Activated CD8-positive, alpha-beta T cell treated with anti-CD3 and anti-CD28 coated beads, Interleukin-2, amount 10 ng/mL, durations not matched to agents 7 days and 5 days (primary cell): ENCODE measurements around the gene CHD8. TPM values are rescaled to one million over a fixed set of nuclear protein-coding genes. Genes with fewer than 3 reads are reported as not detected.
"Not testable (repeated sequence)": the region's sequence is repeated elsewhere in the genome, so short reads cannot be mapped to it uniquely, and the experiment has no call there.

Source experiments
- ATAC-seq: fragments of 150-1000 bp; cut with Tn5 transposase; one replicate; pipeline ENCODE4 v1.10.0; 2021; ENCODE audit warnings: moderate library complexity
- CTCF ChIA-PET: fragments of 350-600 bp; sonication (Branson Sonifier 250); formaldehyde crosslinking; loops from one replicate; lab custom pipeline; 2021; ENCODE audit warnings: antibody characterized with exemption; lab: Charles Lee
- POLR2A ChIA-PET: fragments of 350-600 bp; sonication (Branson Sonifier 250); formaldehyde crosslinking; loops from one replicate; lab custom pipeline; 2021; ENCODE audit warnings: antibody characterized with exemption; lab: Charles Lee
- DNase-seq: peaks from one replicate; pipeline ENCODE4 v3.0.0-alpha.2; 2020
- H3K27ac Mint-ChIP-seq: one replicate; pipeline ENCODE4 v1.8.0; 2021; ENCODE audit warnings: mild to moderate bottlenecking, mixed read lengths
- H3K27me3 Mint-ChIP-seq: one replicate; pipeline ENCODE4 v1.8.0; 2021; ENCODE audit warnings: low read depth, mixed read lengths
- H3K36me3 Mint-ChIP-seq: one replicate; pipeline ENCODE4 v1.8.0; 2021; ENCODE audit warnings: low read depth, mixed read lengths
- H3K4me1 Mint-ChIP-seq: one replicate; pipeline ENCODE4 v1.8.0; 2021; ENCODE audit warnings: low read depth, mixed read lengths
- H3K4me3 Mint-ChIP-seq: one replicate; pipeline ENCODE4 v1.8.0; 2021; ENCODE audit warnings: mild to moderate bottlenecking, mixed read lengths
- H3K9me3 Mint-ChIP-seq: one replicate; pipeline ENCODE4 v1.8.0; 2022; ENCODE audit warnings: mixed read lengths; ENCODE audit not compliant: insufficient read depth
- total RNA-seq, 2 experiments: library from RNA; stranded (reverse); gene quantifications; one replicate each; pipeline ENCODE4 v1.2.3, GENCODE V29; 2021

CHD8 gene
- total RNA-seq, 2 experiments from 2014 or later = 116 to 119 TPM

DNA sequence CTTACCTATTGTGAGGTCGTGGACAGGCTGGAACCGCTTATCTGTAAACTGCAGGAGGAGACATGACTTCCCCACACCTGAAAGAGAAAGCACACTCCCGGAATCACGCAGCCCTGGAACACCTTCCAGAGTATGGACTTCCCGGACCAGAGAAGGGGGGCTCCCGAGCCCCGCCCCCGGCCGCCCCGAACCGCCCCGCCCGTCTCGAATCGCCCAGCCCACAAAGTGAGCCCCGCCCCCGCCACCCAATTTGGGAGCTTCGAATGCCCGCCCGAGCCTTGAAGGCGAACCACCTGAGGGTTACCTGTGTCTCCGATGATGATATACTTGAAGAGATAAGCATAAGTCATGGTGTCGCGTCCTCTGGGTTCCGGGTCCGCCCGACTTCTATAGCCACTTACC, 20.6 kb upstream of the CHD8 start:
- ChIA-PET POLR2A (interaction anchor here (0.6 to 2.5 kb wide), 6 partner anchors 19 to 1844 kb away, joined by 3 to 20 read pairs (median 4); partner anchors contain the start of genes CHD8 and METTL3), CTCF (interaction anchor here (0.6 to 4.7 kb wide), 10 partner anchors 10 to 94 kb away, joined by 3 to 57 read pairs (median 10); partner anchors contain the start of genes CHD8 and METTL3)
- Mint-ChIP-seq H3K36me3 (peaks cover 23% of the 10 kb centered on the region), H3K27me3 (no peaks in the 10 kb centered on the region), H3K9me3 (no peaks in the 10 kb centered on the region), H3K4me3 (peak overlapping the region; percentile 98), H3K27ac (peak overlapping the region; percentile 99), H3K4me1 (peaks cover 31% of the 10 kb centered on the region)
- ATAC-seq (no peak), DNase-seq (no peak)

DNA sequence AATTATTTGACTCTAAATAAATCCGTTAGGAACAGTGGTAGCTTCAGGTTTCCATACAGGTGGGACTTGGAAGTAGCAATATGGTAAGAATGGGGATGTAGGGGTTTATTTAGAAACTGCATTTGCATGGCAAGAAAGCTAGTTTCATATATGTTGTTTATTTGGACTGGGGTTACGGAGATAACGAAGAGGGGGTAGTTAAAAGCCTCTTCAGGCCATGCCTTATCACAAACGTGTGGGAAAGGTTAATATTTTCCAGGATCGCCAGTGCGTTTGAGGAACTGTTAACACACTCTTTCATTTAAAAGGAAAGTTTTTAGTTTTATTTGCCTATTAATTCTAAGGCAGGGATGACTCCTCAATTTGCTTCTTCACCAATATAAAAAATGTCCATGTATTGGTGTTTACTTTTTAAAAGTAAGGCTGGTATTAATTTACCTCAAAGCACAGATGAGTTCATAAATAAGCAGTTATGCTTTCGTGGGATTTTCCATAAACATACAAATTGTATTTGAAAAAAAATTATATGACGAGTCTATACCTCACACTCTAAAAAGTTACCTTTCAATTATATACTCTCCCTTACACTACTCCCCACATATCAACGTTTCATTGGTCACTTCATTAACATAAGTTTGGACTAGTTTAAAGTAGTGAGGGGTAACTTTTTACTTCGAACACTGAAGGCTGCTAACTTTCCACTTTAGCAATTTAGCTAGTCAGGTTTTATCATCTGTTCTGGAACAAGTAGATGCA, 20.0 kb upstream of the CHD8 start:
- Mint-ChIP-seq H3K27me3 (no peaks in the 10 kb centered on the region), H3K4me1 (peaks cover 31% of the 10 kb centered on the region), H3K27ac (peak overlapping the region; percentile 99), H3K36me3 (peaks cover 19% of the 10 kb centered on the region), H3K9me3 (no peaks in the 10 kb centered on the region), H3K4me3 (peak overlapping the region; percentile 98)
- POLR2A ChIA-PET = interaction anchor here (0.6 to 2.5 kb wide), 6 partner anchors 19 to 1845 kb away, joined by 3 to 20 read pairs (median 4); partner anchors contain the start of genes CHD8 and METTL3
- CTCF ChIA-PET = interaction anchor here (0.6 to 4.7 kb wide), 10 partner anchors 10 to 93 kb away, joined by 3 to 57 read pairs (median 10); partner anchors contain the start of genes CHD8 and METTL3
- ATAC-seq = no peak
- DNase-seq = no peak

GRCh38 chr14:21467616-21468015, 11.7 kb upstream of the CHD8 start:
- H3K27ac Mint-ChIP-seq = no peak overlapping the region

GRCh38 chr14:21455592-21455911, 371 bp downstream of the CHD8 start:
- H3K4me1 Mint-ChIP-seq = peaks cover 36% of the 10 kb centered on the region
- ChIA-PET CTCF (interaction anchor here (0.6 to 4.9 kb wide), 18 partner anchors 10 to 106 kb away, joined by 3 to 53 read pairs (median 4); partner anchors contain the start of genes RAB2B, SALL2, SUPT16H and TOX4), POLR2A (interaction anchor here (0.8 to 5.0 kb wide), 9 partner anchors 10 to 62 kb away, joined by 3 to 65 read pairs (median 4); partner anchors contain the start of genes METTL3, RAB2B and TOX4)
- no peaks in the 10 kb centered on the region for H3K9me3 Mint-ChIP-seq
- ATAC-seq (peak; percentile 34), DNase-seq (no peak)
- H3K36me3 Mint-ChIP-seq = peaks cover 40% of the 10 kb centered on the region
- peak overlapping the region; percentile 98 for H3K27ac Mint-ChIP-seq
- H3K27me3 Mint-ChIP-seq = no peaks in the 10 kb centered on the region
- peak overlapping the region; percentile 95 for H3K4me3 Mint-ChIP-seq

More at GRCh38 chr14:21467616-21468015, 11.7 kb upstream of the CHD8 start:
- ATAC-seq = no peak
- H3K4me1 Mint-ChIP-seq = no peaks in the 10 kb centered on the region
- no peaks in the 10 kb centered on the region for H3K27me3 Mint-ChIP-seq
- no peaks in the 10 kb centered on the region for H3K9me3 Mint-ChIP-seq
- H3K36me3 Mint-ChIP-seq = peaks cover 24% of the 10 kb centered on the region
- ChIA-PET CTCF (interaction anchor here (2.6 to 3.7 kb wide), 2 partner anchors 10 to 11 kb away, joined by 9 to 21 read pairs; partner anchors contain the start of genes CHD8, RAB2B and TOX4), POLR2A (no interaction called here)
- H3K4me3 Mint-ChIP-seq = no peak overlapping the region
- no peak for DNase-seq

- Mint-ChIP-seq H3K27me3 (no peaks in the 10 kb centered on the region), H3K4me1 (peaks cover 42% of the 10 kb centered on the region), H3K9me3 (no peaks in the 10 kb centered on the region), H3K4me3 (peak overlapping the region; percentile 95), H3K27ac (peak overlapping the region; percentile 98), H3K36me3 (peaks cover 42% of the 10 kb centered on the region)
- ChIA-PET POLR2A (interaction anchor here (0.8 to 5.0 kb wide), 8 partner anchors 10 to 62 kb away, joined by 3 to 65 read pairs (median 4); partner anchors contain the start of genes METTL3, RAB2B and TOX4), CTCF (interaction anchor here (0.9 to 4.9 kb wide), 6 partner anchors 10 to 72 kb away, joined by 3 to 53 read pairs (median 6); partner anchors contain the start of genes RAB2B, SALL2 and TOX4)
- no peak for ATAC-seq
- DNase-seq = no peak
Observed at GRCh38 chr14:21454843-21455544, 929 bp downstream of the CHD8 start.

DNA sequence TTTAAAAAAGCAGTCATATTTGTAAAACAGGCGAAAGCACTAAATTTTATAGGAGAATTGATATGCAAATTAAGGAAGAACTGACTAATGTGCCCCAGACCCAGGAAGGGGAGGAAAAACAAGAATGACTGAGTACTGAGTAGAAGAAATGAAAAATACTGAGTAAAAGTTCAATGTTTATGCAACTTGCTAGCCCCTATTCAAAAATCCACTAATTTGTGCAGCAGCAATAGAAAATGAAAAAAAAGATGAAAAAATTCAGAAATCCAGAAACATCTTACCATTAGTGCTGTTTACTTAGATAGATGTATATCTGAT, 6.1 kb downstream of the CHD8 start:
- no peaks in the 10 kb centered on the region for H3K9me3 Mint-ChIP-seq
- no peak for ATAC-seq
- H3K27me3 Mint-ChIP-seq = no peaks in the 10 kb centered on the region
- no peak for DNase-seq
- H3K27ac Mint-ChIP-seq = peak overlapping the region; percentile 27
- H3K4me1 Mint-ChIP-seq = peaks cover 48% of the 10 kb centered on the region
- no peak overlapping the region for H3K4me3 Mint-ChIP-seq
- H3K36me3 Mint-ChIP-seq = peaks cover 47% of the 10 kb centered on the region
- ChIA-PET POLR2A (interaction anchor here (4.8 kb wide), 1 partner anchor 13 kb away, joined by 20 read pairs; no protein-coding TSS in a partner anchor), CTCF (interaction anchor here (1.2 to 2.0 kb wide), 2 partner anchors 9 to 26 kb away, joined by 3 to 4 read pairs; no protein-coding TSS in a partner anchor)

- H3K27ac Mint-ChIP-seq, H3K27me3 Mint-ChIP-seq, H3K9me3 Mint-ChIP-seq, ATAC-seq, CTCF ChIA-PET, DNase-seq, H3K4me3 Mint-ChIP-seq: not testable (repeated sequence)
- Mint-ChIP-seq H3K4me1 (peaks cover 11% of the 10 kb centered on the region), H3K36me3 (peaks cover 24% of the 10 kb centered on the region)
- POLR2A ChIA-PET = interaction anchor here (0.7 to 5.6 kb wide), 3 partner anchors 9 to 18 kb away, joined by 3 to 26 read pairs (median 3); partner anchors contain the start of gene CHD8
Observed at GRCh38 chr14:21442657-21443056, 13.3 kb downstream of the CHD8 start.

DNA sequence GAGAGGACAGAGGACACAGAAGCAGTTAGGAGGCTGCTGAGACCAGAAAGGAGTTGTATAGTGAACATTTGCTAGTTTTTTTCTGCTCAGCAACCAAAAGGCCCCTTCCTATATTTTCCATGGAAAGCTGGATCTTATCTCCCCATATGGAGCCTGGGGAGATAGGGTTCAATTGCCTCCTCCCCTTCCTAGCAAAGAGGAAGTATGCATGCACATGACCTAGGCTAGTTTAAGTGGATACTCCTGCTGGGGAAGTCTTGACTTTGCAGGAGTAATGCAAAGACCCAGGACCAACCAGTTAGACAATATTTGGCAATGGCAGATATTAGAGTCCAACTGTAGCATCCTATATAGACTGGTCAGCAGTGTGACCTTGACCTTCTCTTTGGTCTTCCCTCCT, 15.1 kb downstream of the CHD8 start:
- CTCF ChIA-PET = no interaction called here
- DNase-seq (no peak), ATAC-seq (no peak)
- Mint-ChIP-seq H3K4me3 (no peak overlapping the region), H3K27ac (no peak overlapping the region), H3K9me3 (no peaks in the 10 kb centered on the region), H3K27me3 (no peaks in the 10 kb centered on the region), H3K36me3 (peaks cover 22% of the 10 kb centered on the region), H3K4me1 (peaks cover 16% of the 10 kb centered on the region)
- POLR2A ChIA-PET = interaction anchor here (1.4 kb wide), 1 partner anchor 14 kb away, joined by 4 read pairs; no protein-coding TSS in a partner anchor

- Mint-ChIP-seq H3K9me3 (no peaks in the 10 kb centered on the region), H3K4me1 (peaks cover 40% of the 10 kb centered on the region), H3K36me3 (peaks cover 33% of the 10 kb centered on the region), H3K27ac (peak overlapping the region; percentile 83), H3K27me3 (no peaks in the 10 kb centered on the region), H3K4me3 (peak overlapping the region; percentile 85)
- DNase-seq (peak; percentile 99), ATAC-seq (peak; percentile 99)
- POLR2A ChIA-PET = interaction anchor here (0.6 to 2.7 kb wide), 13 partner anchors 10 to 982 kb away, joined by 3 to 65 read pairs (median 5); partner anchors contain the start of genes APEX1, CHD8, METTL3 and OSGEP
- CTCF ChIA-PET = interaction anchor here (1.0 to 3.2 kb wide), 11 partner anchors 9 to 1492 kb away, joined by 3 to 45 read pairs (median 4); partner anchors contain the start of genes CHD8 and TOX4
Observed at GRCh38 chr14:21437063-21437901, 18.6 kb downstream of the CHD8 start.

- H3K36me3 Mint-ChIP-seq = peaks cover 32% of the 10 kb centered on the region
- POLR2A ChIA-PET = interaction anchor here (0.6 to 2.7 kb wide), 13 partner anchors 9 to 981 kb away, joined by 3 to 65 read pairs (median 5); partner anchors contain the start of genes APEX1, CHD8, METTL3 and OSGEP
- CTCF ChIA-PET = interaction anchor here (0.7 to 3.2 kb wide), 13 partner anchors 10 to 1493 kb away, joined by 3 to 45 read pairs (median 4); partner anchors contain the start of genes CHD8 and TOX4
- H3K27ac Mint-ChIP-seq = peak overlapping the region; percentile 83
- peak overlapping the region; percentile 85 for H3K4me3 Mint-ChIP-seq
- no peaks in the 10 kb centered on the region for H3K9me3 Mint-ChIP-seq
- ATAC-seq (no peak), DNase-seq (no peak)
- no peaks in the 10 kb centered on the region for H3K27me3 Mint-ChIP-seq
- peaks cover 40% of the 10 kb centered on the region for H3K4me1 Mint-ChIP-seq
Observed at GRCh38 chr14:21436567-21437062, 19.3 kb downstream of the CHD8 start.
